Middle frontal gyrus (tissue), 1 donor: ENCODE results near the gene OPA3.

Experiments
- DNase-seq: peaks from one replicate; pipeline ENCODE4 v3.0.0-alpha.2; 2015; ENCODE audit warnings: low spot score; ENCODE audit errors: extremely low spot score

The OPA3 gene

DNA sequence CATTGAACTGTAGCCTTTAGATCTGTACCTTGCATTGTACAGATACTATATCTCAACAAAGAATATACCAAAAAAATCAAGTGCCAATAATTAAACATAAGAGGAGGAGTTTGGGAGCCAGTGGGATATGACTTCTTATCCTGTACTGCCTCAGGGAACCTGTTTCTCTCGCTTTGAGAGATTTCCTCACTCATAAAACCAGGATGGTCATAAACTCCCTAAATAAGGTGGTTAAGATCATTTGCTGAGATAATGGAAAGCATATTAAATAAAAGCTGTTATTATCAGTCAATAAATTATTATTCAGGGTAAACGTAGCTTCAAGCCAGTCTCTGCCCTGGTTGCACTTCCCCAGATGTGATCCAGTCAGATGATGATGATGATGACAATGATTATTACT lies 17.0 kb downstream of the OPA3 start:
- no peak for DNase-seq

DNA sequence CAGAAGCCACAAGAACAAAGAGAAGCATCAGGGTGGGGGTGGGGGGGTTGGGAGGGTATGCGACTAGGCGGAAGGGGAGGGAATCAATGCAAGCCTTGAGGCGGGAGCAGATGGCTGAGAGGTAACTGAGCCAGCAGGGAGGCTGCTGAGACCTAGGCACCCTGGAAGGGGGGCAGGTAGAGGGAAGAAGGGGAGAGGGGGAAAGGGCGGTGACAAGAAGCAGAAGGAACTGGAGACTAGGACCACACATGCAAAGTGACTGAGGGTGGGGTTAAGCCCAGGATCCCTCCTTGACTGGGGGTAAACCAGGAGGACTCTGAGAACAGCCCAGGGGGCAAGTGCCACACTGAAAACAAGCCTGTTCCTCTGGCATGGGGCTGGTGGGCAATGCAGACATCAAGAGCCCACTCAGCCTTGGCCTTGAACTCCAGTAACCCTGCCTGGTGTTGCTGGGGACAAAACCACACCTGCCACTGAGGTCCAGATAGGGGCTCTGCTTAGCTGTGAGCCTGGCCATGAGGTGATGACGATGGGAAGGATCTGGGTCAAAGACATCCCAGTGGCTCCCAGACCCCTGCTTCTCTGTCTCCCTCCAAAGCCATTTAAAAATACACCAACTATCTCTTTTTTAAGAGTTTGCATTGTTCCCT lies 20.3 kb downstream of the OPA3 start:
- DNase-seq, result no peak

- DNase-seq, result no peak
Measured at GRCh38 chr19:45560686-45561085, 23.9 kb downstream of the OPA3 start.

DNA sequence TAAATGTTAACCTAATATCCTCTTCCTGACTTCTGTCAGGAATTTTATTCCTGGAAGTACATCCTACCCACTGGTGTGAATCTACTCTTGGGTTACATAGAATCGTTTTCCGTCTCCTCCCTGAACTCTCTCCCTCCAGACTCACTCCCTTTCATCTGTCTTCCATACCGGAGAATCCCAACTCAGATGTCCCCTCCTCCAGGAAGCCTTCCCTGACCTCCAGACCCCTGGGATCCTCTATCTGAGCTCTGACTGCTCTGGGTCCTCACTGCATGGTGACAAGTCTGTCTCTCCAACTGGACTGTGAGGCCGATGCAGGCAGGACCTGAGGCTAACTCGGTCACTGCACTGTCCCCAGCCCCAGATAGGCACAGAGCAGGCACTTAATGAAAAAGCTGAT lies 24.6 kb downstream of the OPA3 start:
- DNase-seq, result no peak

DNA sequence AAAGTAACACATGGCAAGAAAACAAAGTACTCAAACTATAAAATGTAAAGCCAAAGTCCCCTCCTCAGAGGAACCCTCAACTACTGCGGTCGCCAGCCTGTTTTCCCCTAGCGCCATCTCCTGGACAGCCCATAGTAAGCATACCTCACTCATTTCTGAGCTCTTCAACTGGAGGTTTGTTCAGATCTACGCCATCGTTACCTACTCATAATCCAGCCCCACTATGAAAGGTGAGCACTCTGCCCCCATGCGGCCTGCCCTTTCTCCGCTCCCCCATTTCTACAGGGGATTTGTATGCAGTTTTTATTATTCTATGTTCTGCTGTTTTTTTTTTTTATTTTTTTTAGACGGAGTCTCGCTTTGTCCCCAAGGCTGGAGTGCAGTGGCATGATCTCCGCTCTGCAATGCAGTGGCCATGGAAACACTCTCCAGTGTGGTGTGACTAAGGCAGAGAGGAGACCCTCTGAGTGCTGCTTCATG lies 26.2 kb downstream of the OPA3 start:
- no peak for DNase-seq

- DNase-seq, result no peak
Measured at GRCh38 chr19:45556835-45557234, 27.8 kb downstream of the OPA3 start.

DNA sequence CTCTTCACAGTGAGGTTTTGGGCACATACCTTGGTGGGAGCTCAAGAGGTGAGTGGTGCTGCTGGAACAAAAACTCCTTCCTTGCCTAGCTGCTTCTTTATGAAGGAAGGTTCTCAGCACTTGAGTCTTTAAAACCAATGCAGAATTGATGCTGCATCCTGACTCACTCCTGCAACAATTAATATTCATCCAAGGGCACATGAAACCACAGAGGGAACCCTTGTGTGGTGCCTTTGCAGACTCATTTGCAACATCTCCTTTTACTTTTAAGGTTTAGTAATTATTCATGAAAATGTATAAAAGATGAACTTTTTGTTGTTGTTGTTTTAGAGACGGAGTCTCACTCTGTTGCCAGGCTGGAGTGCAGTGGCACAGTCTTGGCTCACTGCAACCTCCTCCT lies 30.1 kb downstream of the OPA3 start:
- DNase-seq, result no peak

DNA sequence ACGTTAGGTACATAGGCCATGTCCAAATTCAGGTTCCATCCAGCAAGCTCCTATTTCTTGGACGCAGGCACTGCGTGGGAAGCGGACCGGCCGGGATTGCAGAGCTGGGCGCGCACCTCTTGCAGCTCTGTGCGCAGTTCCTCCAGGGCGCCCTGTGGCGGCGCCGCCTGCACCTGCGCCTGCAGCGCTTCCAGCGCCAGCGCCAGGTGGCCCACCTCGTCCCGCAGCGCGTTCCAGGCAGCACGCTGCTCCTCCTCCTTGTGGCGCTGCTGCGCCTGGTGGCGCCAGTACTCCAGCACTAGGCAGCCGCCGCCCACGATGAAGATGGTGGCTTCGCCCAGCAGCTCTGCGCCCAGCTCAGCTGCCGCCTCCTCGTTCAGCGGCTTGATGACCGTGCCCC lies 31.1 kb downstream of the OPA3 start:
- no peak for DNase-seq

- no peak for DNase-seq
Measured at GRCh38 chr19:45547965-45548609, 36.5 kb downstream of the OPA3 start.

DNA sequence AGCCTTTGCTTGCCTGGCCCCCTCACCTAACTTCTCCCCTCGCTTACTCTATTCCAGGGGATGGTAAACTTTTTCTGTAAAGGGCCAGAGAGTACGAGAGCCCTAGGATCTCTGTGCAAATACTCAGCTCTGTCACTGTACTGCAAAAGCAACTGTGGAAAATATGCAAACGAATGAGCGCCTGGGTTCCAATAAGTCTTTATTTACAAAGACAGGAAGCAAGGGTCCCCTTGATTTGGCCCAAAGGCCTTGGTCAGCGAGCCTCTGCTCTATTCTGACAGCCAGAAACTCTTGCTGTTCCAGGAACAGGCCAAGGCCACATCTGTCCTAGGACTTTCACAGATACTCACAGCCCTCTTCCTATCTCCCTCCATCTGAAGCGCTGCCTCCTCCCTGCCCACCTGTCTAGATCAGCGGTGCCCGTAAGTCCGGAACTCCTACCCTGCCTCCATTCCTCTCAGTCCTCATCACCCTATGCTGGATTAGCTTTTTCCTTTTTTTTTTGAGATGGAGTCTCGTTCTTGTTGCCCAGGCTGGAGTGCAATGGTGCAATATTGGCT lies 37.3 kb downstream of the OPA3 start:
- no peak for DNase-seq

- DNase-seq, result no peak
Measured at GRCh38 chr19:45542234-45542668, 42.4 kb downstream of the OPA3 start.

DNA sequence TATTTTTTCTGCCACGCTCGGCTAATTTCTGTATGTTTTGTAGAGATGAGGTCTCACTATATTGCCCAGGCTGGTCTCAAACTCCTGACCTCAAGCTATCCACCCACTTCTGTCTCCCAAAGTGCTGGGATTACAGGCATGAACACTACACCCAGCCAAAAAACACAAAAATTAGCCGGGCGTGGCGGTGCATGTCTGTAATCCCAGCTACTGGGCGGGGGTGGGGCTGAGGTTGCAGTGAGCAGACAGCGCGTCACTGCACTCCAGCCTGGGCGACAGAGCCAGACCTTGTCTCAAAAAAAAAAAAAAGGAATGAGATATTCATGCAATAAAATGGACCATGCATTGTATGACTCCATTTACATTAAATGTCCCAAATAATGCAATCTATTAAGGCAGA lies 45.1 kb downstream of the OPA3 start:
- no peak for DNase-seq

DNA sequence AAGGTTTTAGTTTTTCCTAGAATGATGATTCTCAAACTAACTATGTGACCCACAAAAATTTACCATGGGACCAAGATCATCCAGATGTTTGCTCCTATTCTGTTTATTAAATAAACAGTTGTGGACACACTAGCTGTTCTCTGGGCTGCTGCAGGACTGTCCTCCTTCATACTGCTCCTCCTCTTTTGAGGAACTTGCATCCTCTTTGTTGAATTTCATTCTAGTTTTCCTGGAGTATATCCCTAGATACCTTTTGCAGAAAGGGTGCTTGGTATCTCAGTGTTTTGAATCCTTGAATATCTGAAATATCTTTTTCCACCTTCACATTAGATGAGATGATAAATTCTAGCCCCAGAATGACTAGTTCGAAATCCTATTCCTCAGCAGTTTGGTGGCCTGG lies 53.3 kb downstream of the OPA3 start:
- no peak for DNase-seq

DNA sequence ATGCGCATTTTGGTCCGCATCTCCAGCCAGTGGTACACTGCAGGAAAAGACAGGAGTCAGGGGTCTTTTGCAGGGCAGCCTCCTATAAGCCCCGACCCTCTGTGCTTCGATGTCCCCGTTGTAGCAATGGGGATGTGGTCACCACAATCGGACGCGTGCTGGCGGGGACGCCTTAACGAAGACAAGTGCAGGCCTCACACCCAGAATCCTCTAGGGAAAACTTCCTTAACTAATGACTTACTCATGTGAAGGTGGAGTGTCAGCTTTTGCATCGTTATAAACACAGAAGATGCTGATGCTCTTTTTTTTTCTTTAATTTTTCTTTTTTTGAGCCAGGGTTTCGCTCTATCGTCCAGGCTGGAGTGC lies 55.2 kb downstream of the OPA3 start:
- DNase-seq, result no peak

- no peak for DNase-seq
Measured at GRCh38 chr19:45528744-45529419, 55.7 kb downstream of the OPA3 start.

GRCh38 chr19:45528149-45528743 lies 56.4 kb downstream of the OPA3 start:
- no peak for DNase-seq

DNA sequence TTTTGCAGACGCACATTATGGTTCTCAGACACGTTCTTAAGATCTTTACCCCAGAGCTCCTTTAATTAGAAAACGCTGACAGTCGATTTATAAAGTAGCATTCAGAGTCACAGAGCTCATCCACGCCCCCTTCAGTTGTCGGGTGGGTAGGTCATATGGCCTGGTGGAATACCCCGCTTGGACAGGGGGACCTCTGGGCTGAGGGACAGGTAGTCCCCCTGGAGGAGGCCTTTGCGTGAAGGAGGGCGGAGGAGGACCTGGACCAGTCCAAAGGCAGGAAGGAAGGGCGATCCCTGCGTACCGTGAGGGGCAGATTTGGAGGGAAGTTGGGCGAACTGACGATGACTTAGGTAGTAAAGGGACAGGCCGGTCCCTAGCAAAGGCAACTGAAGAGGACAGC lies 56.9 kb downstream of the OPA3 start:
- DNase-seq, result no peak

- no peak for DNase-seq
Measured at GRCh38 chr19:45526971-45527370, 57.6 kb downstream of the OPA3 start.

- DNase-seq, result peak; percentile 8
Measured at GRCh38 chr19:45526143-45526542, 58.5 kb downstream of the OPA3 start.

- no peak for DNase-seq
Measured at GRCh38 chr19:45524575-45525129, 60.0 kb downstream of the OPA3 start.

GRCh38 chr19:45523642-45524256 lies 60.9 kb downstream of the OPA3 start:
- DNase-seq, result peak; percentile 62
